Measurements from ENCODE around the gene P3H4. TPM values are rescaled to one million over a fixed set of nuclear protein-coding genes. Genes with fewer than 3 reads are reported as not detected.

The P3H4 gene
- total and polyA plus RNA-seq, 2 of the 4 experiments (the other 2 are of a cell fraction) = 21.5 to 66.7 TPM

GRCh38 chr17:41773731-41774193, 38.0 kb downstream of the P3H4 start:
- peaks cover 25% of the 10 kb centered on the region for H3K4me1 ChIP-seq (ENCODE audit: control insufficient read depth, insufficient read depth, low read length)
- WGBS, 2 experiments (ENCODE audit: extremely low coverage in 2 of 2, insufficient read length in 1 of 2) = no CpG with 5 or more reads among the region's 8 CpGs
- intact Hi-C loops (cut with micrococcal nuclease) (no loop called here), dilution Hi-C loops (cut with HindIII; ENCODE audit: low sequenced_read_pairs, unreplicated experiment) (no loop called here), in situ Hi-C loops (cut with MboI; ENCODE audit: low sequenced_read_pairs) (no loop called here)
- H2BK5ac ChIP-seq (ENCODE audit: low read depth, low read length, poor library complexity, severe bottlenecking) = no peak overlapping the region
- peak overlapping the region; percentile 60 for H3K23ac ChIP-seq (ENCODE audit: low read depth, low read length)
- H3K56ac ChIP-seq (ENCODE audit: extremely low read depth, insufficient read depth, low read length) = no peak overlapping the region
- peak overlapping the region; percentile 83 for H3K14ac ChIP-seq (replicated peaks; ENCODE audit: low read depth, low read length)
- no peak overlapping the region for H2AFZ ChIP-seq (replicated peaks; ENCODE audit: low read length, poor library complexity)
- no peak overlapping the region; the same call in 1 of the 2 replicates for H3K18ac ChIP-seq (ENCODE audit: low read depth, low read length)
- peaks cover 27% of the 10 kb centered on the region for H3K9me1 ChIP-seq (ENCODE audit: insufficient read depth, low read length)
- peak overlapping the region; percentile 13; the same call in 1 of the 2 replicates for H4K5ac ChIP-seq (ENCODE audit: low read depth, low read length)
- peak overlapping the region; percentile 71; the same call in 1 of the 2 replicates for H2BK20ac ChIP-seq (ENCODE audit: low read depth, low read length)
- no peaks in the 10 kb centered on the region for H3K27me3 ChIP-seq (ENCODE audit: control insufficient read depth, insufficient read depth, low read length)
- peaks cover 14 to 57% of the 10 kb centered on the region in 2 experiments; a peak in 3 of 4 replicates for H3K79me1 ChIP-seq (ENCODE audit: low read depth in 1 of 2, low read length in 2 of 2)
- BruUV-seq (replicated peaks) = no TSS peak
- H3K27ac ChIP-seq (ENCODE audit: insufficient read depth, low read length) = peak overlapping the region; percentile 19
- peak overlapping the region; percentile 21; the same call in 1 of the 2 replicates for H4K91ac ChIP-seq (ENCODE audit: insufficient read depth, low read depth, low read length)
- H2AK9ac ChIP-seq (replicated peaks; ENCODE audit: low read depth, low read length, poor library complexity) = peak overlapping the region; percentile 63
- TF ChIP-seq MXI1 (IDR thresholded peaks at IDR 0.05; ENCODE audit: borderline replicate concordance, low read depth, low read length) = no peak
- no peak for TF ChIP-seq USF2 (IDR thresholded peaks at IDR 0.05; ENCODE audit: low read depth, low read length)
- no peak for TF ChIP-seq FOS (IDR thresholded peaks at IDR 0.05; ENCODE audit: low read depth, low read length)
- TF ChIP-seq MAZ (IDR thresholded peaks at IDR 0.05; ENCODE audit: borderline replicate concordance, low read depth, low read length) = no peak
- H3K4ac ChIP-seq (ENCODE audit: low read depth, low read length) = peak overlapping the region; percentile 81
- H3K4me2 ChIP-seq (ENCODE audit: low read depth, low read length) = no peak overlapping the region; the same call in 1 of the 2 replicates
- no peak overlapping the region for H3K4me3 ChIP-seq (ENCODE audit: insufficient read depth, low read depth, low read length)
- DNase-seq = peak; percentile 23
- peaks cover 31% of the 10 kb centered on the region for H4K20me1 ChIP-seq (ENCODE audit: insufficient read depth, low read length)
- H2AK5ac ChIP-seq (ENCODE audit: low read depth, low read length) = peak overlapping the region; percentile 52
- ChIA-PET CTCF (interaction anchor here (0.8 to 1.2 kb wide), 3 partner anchors 13 to 28 kb away, joined by 3 to 12 read pairs (median 5); partner anchors contain the start of gene JUP), POLR2A (ENCODE audit: unreplicated experiment) (interaction anchor here (0.5 to 1.3 kb wide), 2 partner anchors 13 to 19 kb away, joined by 3 read pairs; partner anchors contain the start of gene JUP)
- H3K36me3 ChIP-seq (ENCODE audit: control insufficient read depth, insufficient read depth, low read length) = peaks cover 41% of the 10 kb centered on the region
- peak overlapping the region; percentile 77 for H2BK120ac ChIP-seq (ENCODE audit: low read depth, low read length)
- peak overlapping the region; percentile 15; the same call in 1 of the 3 replicates for H2BK15ac ChIP-seq (ENCODE audit: low read depth, low read length)
- no peaks in the 10 kb centered on the region for H3K9me3 ChIP-seq (ENCODE audit: control insufficient read depth, insufficient read depth, low read length)
- ATAC-seq (ENCODE audit: low read depth) = 0 out of 2 replicates have a peak, but pooled peaks have one; percentile 8
- no peak overlapping the region for H3K9ac ChIP-seq (ENCODE audit: low read depth, low read length)
- H4K8ac ChIP-seq (ENCODE audit: low read depth in 2 of 2, low read length in 2 of 2) = peak overlapping the region; percentile 26 to 69; a peak in 1 of 4 replicates

Measured in IMR-90 (cell line).